Body of pancreas (tissue), 4 donors: ENCODE data around the gene TRIOBP. TPM values are rescaled to one million over a fixed set of nuclear protein-coding genes. Genes with fewer than 3 reads are reported as not detected.

ENCODE experiments used
- ATAC-seq: fragments of 150-250 bp; one replicate; pipeline ENCODE4 v1.9.1; 2016
- DNase-seq, 4 donors: peaks; one replicate each; pipeline ENCODE4 v3.0.0-alpha.2; 2019
- H3K27ac ChIP-seq, 4 donors: fragments of 200-600 bp; sonication (generic); 1 replicate in 3 of 4; 2 replicates in 1 of 4; pipeline versions ENCODE4 v1.5.1 to v1.6.1; 2016 to 2019; ENCODE audit warnings: mild to moderate bottlenecking in 1 of 4, mixed read lengths in 1 of 4, moderate library complexity in 1 of 4
- H3K27me3 ChIP-seq, 2 donors: fragments of 200-600 bp; sonication (generic); one replicate each; pipeline ENCODE4 v1.6.0; 2016; ENCODE audit warnings: mild to moderate bottlenecking in 1 of 2
- H3K36me3 ChIP-seq, 2 donors: fragments of 200-600 bp; sonication (generic); replicated peaks in 1 of 2; 2 replicates each; pipeline ENCODE4 v1.5.1; 2016; ENCODE audit warnings: low read depth in 2 of 2; ENCODE audit not compliant: insufficient read depth in 1 of 2
- H3K4me1 ChIP-seq: fragments of 200-600 bp; sonication (generic); one replicate; pipeline ENCODE4 v1.6.0; 2016
- H3K4me3 ChIP-seq, 2 donors: fragments of 200-600 bp; sonication (generic); 1 replicate in 1 of 2; 2 replicates in 1 of 2; pipeline ENCODE4 v1.5.1; 2016 to 2019
- H3K9me3 ChIP-seq, 3 donors: fragments of 200-600 bp; sonication (generic); 1 replicate in 2 of 3; 2 replicates in 1 of 3; pipeline ENCODE4 v1.5.1; 2016
- CTCF ChIP-seq, 7 experiments: fragments of 450-650 bp in 4 of 7; fragments of 200-600 bp in 3 of 7; sonication (generic) in 3 of 7; IDR thresholded peaks; one replicate each; pipeline ENCODE4 v1.5.1; 2016 to 2019; ENCODE audit warnings: antibody characterized with exemption in 7 of 7
- POLR2A ChIP-seq, 3 donors: fragments of 450-650 bp; IDR thresholded peaks; one replicate each; pipeline ENCODE4 v1.6.1; 2016; ENCODE audit warnings: antibody characterized with exemption in 3 of 3, mild to moderate bottlenecking in 2 of 3
- WGBS, 2 donors: methylation state at CpG; one replicate each; pipeline ENCODE4 v1.1.5; 2017; 5-methylcytosine and 5-hydroxymethylcytosine counted together
- intact Hi-C: fragments of 100-400 bp; cut with DNase I; formaldehyde crosslinking; loops from one replicate; pipeline ENCODE4 v1.15.1; 2023
- total RNA-seq, 2 donors: library from RNA; depleted of rRNA; stranded (reverse); fragments of >200 nt; gene quantifications; one replicate each; pipeline ENCODE4 v1.1.0, GENCODE V29; 2016

Gene TRIOBP
- total RNA-seq, 2 donors from 2014 or later, result 65.6 to 76.5 TPM

DNA sequence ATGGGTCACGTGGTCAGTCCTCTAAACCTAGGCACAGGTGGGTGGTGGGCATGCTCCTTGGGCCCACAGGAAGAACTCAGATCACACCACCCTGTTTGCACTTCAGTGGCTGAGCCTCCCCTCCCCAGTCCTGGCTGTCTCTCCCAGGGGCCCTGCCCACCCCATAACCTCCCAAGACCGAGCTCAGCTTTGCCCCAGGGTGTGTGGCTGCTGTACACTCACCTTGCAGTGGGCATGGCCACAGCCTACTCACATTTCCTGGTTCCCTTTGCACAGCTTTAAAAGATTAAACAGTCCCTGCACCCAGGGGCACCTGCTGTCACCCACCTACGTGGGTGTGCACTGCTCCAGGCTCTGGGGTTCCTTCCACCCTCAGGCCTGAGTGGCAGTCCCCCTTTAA is 13.8 kb downstream of the TRIOBP start:
- H3K36me3 ChIP-seq, result no peaks in the 10 kb centered on the region
- WGBS, 2 donors, result 100% methylated on average over 1 to 3 of the region's 3 CpGs
- ATAC-seq, result no peak

DNA sequence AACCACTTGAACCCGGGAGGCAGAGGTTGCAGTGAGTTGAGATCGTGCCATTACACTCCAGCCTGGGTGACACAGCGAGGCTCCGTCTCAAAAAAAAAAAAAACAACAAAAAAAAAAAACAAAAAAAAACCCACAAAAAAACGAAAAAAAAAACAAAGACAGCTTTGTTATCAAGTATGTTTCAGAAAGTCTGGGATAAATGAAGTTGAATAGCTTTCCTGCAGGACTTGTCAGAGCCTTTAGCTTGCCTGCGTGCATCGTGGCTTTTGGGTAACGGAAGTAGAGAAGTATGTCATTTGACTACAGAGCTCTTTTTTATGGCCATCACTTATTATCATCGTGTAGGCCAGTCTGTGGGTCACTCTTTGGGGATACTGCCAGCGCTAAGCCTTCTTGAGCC is 14.6 kb downstream of the TRIOBP start:
- Histone ChIP-seq H3K27me3 (no peaks in the 10 kb centered on the region), H3K4me3 (no peak overlapping the region), H3K9me3 (no peaks in the 10 kb centered on the region), H3K4me1 (no peaks in the 10 kb centered on the region), H3K27ac (no peak overlapping the region), H3K36me3 (no peaks in the 10 kb centered on the region)
- no peak for ATAC-seq
- no peak for DNase-seq
- WGBS, 2 donors, result 78 to 84% methylated on average over 9 to 10 of the region's 10 CpGs
- intact Hi-C loops, result no loop called here
- TF ChIP-seq CTCF (IDR thresholded peaks at IDR 0.05) (no peak), POLR2A (IDR thresholded peaks at IDR 0.05) (no peak)

More for the DNA sequence above, 13.8 kb downstream of the TRIOBP start:
- no peaks in the 10 kb centered on the region for H3K4me1 ChIP-seq
- no peaks in the 10 kb centered on the region for H3K27me3 ChIP-seq
- no peak for TF ChIP-seq CTCF (IDR thresholded peaks at IDR 0.05)
- TF ChIP-seq POLR2A (IDR thresholded peaks at IDR 0.05), result no peak
- intact Hi-C loops, result no loop called here
- H3K27ac ChIP-seq, result no peak overlapping the region
- H3K4me3 ChIP-seq, result no peak overlapping the region
- DNase-seq, result no peak
- H3K9me3 ChIP-seq, result no peaks in the 10 kb centered on the region

- intact Hi-C loops, result no loop called here
- ATAC-seq, result no peak
- TF ChIP-seq CTCF (IDR thresholded peaks at IDR 0.05) (no peak), POLR2A (IDR thresholded peaks at IDR 0.05) (no peak)
- no peak overlapping the region for H3K27ac ChIP-seq
- 92 to 93% methylated on average over 7 of the region's 7 CpGs for WGBS, 2 donors
- no peaks in the 10 kb centered on the region for H3K9me3 ChIP-seq
- no peaks in the 10 kb centered on the region for H3K4me1 ChIP-seq
- no peaks in the 10 kb centered on the region for H3K27me3 ChIP-seq
- DNase-seq, result no peak
- no peaks in the 10 kb centered on the region for H3K36me3 ChIP-seq
- no peak overlapping the region for H3K4me3 ChIP-seq
Measured at GRCh38 chr22:37713761-37714160, 16.9 kb downstream of the TRIOBP start.

GRCh38 chr22:37714634-37715033 is 17.8 kb downstream of the TRIOBP start:
- TF ChIP-seq CTCF (IDR thresholded peaks at IDR 0.05) (no peak), POLR2A (IDR thresholded peaks at IDR 0.05) (no peak)
- Histone ChIP-seq H3K27ac (no peak overlapping the region), H3K4me3 (no peak overlapping the region), H3K4me1 (no peaks in the 10 kb centered on the region), H3K36me3 (no peaks in the 10 kb centered on the region), H3K27me3 (no peaks in the 10 kb centered on the region), H3K9me3 (no peaks in the 10 kb centered on the region)
- ATAC-seq, result no peak
- intact Hi-C loops, result no loop called here
- 77 to 94% methylated on average over 2 of the region's 2 CpGs for WGBS, 2 donors
- no peak for DNase-seq

GRCh38 chr22:37715760-37716159 is 18.9 kb downstream of the TRIOBP start:
- intact Hi-C loops, result no loop called here
- Histone ChIP-seq H3K4me3 (no peak overlapping the region), H3K27ac (no peak overlapping the region), H3K9me3 (no peaks in the 10 kb centered on the region), H3K36me3 (no peaks in the 10 kb centered on the region), H3K27me3 (no peaks in the 10 kb centered on the region), H3K4me1 (no peaks in the 10 kb centered on the region)
- WGBS, 2 donors, result 91 to 98% methylated on average over 2 to 5 of the region's 7 CpGs
- ATAC-seq (no peak), DNase-seq (no peak)
- TF ChIP-seq POLR2A (IDR thresholded peaks at IDR 0.05) (no peak), CTCF (IDR thresholded peaks at IDR 0.05) (no peak)
